Measurements from ENCODE around the gene RYR3.

Gene RYR3

DNA sequence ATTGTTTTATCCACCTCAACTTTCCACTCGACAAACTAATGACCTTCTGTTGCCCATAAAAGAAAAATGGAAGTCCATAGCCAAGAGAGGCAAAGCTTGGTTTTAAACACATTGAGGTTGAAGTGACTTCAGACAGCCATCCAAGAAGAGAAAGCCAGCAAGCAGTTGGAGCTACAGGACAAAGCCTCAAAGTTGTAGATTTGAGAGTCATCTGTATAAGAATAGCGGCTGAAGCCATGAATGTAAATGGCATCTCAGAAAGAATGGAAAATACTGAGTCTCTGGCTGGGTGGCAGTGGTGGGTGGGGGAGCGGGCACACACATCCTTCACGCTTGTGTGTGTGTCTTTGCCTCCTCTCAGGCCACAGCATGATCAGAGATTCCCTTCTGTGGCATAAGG, 533.4 kb downstream of the RYR3 start:
- TF ChIP-seq, protein P1, sequence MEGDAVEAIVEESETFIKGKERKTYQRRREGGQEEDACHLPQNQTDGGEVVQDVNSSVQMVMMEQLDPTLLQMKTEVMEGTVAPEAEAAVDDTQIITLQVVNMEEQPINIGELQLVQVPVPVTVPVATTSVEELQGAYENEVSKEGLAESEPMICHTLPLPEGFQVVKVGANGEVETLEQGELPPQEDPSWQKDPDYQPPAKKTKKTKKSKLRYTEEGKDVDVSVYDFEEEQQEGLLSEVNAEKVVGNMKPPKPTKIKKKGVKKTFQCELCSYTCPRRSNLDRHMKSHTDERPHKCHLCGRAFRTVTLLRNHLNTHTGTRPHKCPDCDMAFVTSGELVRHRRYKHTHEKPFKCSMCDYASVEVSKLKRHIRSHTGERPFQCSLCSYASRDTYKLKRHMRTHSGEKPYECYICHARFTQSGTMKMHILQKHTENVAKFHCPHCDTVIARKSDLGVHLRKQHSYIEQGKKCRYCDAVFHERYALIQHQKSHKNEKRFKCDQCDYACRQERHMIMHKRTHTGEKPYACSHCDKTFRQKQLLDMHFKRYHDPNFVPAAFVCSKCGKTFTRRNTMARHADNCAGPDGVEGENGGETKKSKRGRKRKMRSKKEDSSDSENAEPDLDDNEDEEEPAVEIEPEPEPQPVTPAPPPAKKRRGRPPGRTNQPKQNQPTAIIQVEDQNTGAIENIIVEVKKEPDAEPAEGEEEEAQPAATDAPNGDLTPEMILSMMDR (IDR thresholded peaks at IDR 0.05; ENCODE audit: low read depth, low read length): no peak
- no peak for TF ChIP-seq EZH2phosphoT487 (IDR thresholded peaks at IDR 0.05; ENCODE audit: low read depth)
- Histone ChIP-seq H3K9me3 (ENCODE audit: insufficient read depth, low read length) (no peaks in the 10 kb centered on the region), H3K4me3 (ENCODE audit: low read length) (no peak overlapping the region), H4K20me1 (ENCODE audit: insufficient read depth, low read length) (no peaks in the 10 kb centered on the region), H3K36me3 (replicated peaks; ENCODE audit: low read depth, low read length) (no peaks in the 10 kb centered on the region), H3K4me2 (ENCODE audit: low read length) (no peak overlapping the region), H3K27me3 (ENCODE audit: low read depth, low read length) (no peaks in the 10 kb centered on the region), H2AFZ (ENCODE audit: low read depth, low read length) (no peak overlapping the region), H3K4me1 (ENCODE audit: low read length) (no peaks in the 10 kb centered on the region), H3K9ac (ENCODE audit: low read length) (no peak overlapping the region), H3K27ac (ENCODE audit: low read length) (no peak overlapping the region), H3K79me2 (ENCODE audit: low read length) (no peaks in the 10 kb centered on the region)

DNA sequence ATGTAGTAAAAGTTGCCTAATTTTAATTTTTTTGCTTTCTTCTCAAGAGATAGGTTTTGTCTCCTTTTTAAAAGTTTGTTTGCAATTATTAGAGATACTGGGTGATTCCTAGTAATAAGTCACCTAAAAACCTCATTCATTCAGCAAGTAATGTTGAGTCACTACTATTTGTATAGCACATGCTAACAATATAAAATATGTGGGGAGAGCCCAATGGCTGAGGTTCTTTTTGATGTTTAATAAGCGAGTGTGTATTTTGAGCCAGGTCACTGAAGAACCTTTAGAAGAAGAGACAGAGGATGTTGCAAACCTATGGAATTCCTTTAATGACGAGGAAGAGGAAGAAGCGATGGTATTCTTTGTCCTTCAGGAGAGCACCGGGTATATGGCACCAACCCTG, 533.8 kb downstream of the RYR3 start:
- Histone ChIP-seq H2AFZ (ENCODE audit: low read depth, low read length) (no peak overlapping the region), H3K79me2 (ENCODE audit: low read length) (no peaks in the 10 kb centered on the region), H3K4me2 (ENCODE audit: low read length) (no peak overlapping the region), H3K9me3 (ENCODE audit: insufficient read depth, low read length) (no peaks in the 10 kb centered on the region), H4K20me1 (ENCODE audit: insufficient read depth, low read length) (no peaks in the 10 kb centered on the region), H3K4me3 (ENCODE audit: low read length) (no peak overlapping the region), H3K27me3 (ENCODE audit: low read depth, low read length) (no peaks in the 10 kb centered on the region), H3K9ac (ENCODE audit: low read length) (no peak overlapping the region), H3K27ac (ENCODE audit: low read length) (no peak overlapping the region), H3K36me3 (replicated peaks; ENCODE audit: low read depth, low read length) (no peaks in the 10 kb centered on the region), H3K4me1 (ENCODE audit: low read length) (no peaks in the 10 kb centered on the region)
- TF ChIP-seq, protein P1 (IDR thresholded peaks at IDR 0.05; ENCODE audit: low read depth, low read length): no peak
- TF ChIP-seq EZH2phosphoT487 (IDR thresholded peaks at IDR 0.05; ENCODE audit: low read depth): no peak

DNA sequence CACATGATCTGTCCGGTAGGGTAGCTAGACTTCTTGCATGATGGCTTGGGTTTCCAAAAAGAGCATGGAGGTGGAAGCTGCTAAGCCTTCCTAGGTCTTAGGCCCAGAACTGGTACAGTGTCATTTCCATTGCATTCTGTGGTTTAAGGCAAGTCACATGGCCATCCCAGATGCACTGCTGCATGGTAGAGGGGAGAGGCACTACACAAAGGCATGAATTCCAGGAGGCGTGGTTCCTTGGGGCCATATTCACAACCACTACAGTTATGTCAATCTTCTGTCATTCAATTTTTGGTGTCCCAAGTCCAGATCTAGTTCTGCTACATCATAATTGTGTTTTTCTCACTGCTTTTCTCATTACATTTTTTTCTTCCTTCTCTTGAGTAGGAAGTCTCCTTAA, 535.4 kb downstream of the RYR3 start:
- H4K20me1 ChIP-seq (ENCODE audit: insufficient read depth, low read length): no peaks in the 10 kb centered on the region
- no peak overlapping the region for H3K9ac ChIP-seq (ENCODE audit: low read length)
- no peak overlapping the region for H3K27ac ChIP-seq (ENCODE audit: low read length)
- no peaks in the 10 kb centered on the region for H3K36me3 ChIP-seq (replicated peaks; ENCODE audit: low read depth, low read length)
- H2AFZ ChIP-seq (ENCODE audit: low read depth, low read length): no peak overlapping the region
- H3K27me3 ChIP-seq (ENCODE audit: low read depth, low read length): no peaks in the 10 kb centered on the region
- H3K4me2 ChIP-seq (ENCODE audit: low read length): no peak overlapping the region
- H3K9me3 ChIP-seq (ENCODE audit: insufficient read depth, low read length): no peaks in the 10 kb centered on the region
- no peak overlapping the region for H3K4me3 ChIP-seq (ENCODE audit: low read length)
- H3K79me2 ChIP-seq (ENCODE audit: low read length): no peaks in the 10 kb centered on the region
- no peaks in the 10 kb centered on the region for H3K4me1 ChIP-seq (ENCODE audit: low read length)
- no peak for TF ChIP-seq EZH2phosphoT487 (IDR thresholded peaks at IDR 0.05; ENCODE audit: low read depth)
- TF ChIP-seq, protein P1 (IDR thresholded peaks at IDR 0.05; ENCODE audit: low read depth, low read length): no peak

DNA sequence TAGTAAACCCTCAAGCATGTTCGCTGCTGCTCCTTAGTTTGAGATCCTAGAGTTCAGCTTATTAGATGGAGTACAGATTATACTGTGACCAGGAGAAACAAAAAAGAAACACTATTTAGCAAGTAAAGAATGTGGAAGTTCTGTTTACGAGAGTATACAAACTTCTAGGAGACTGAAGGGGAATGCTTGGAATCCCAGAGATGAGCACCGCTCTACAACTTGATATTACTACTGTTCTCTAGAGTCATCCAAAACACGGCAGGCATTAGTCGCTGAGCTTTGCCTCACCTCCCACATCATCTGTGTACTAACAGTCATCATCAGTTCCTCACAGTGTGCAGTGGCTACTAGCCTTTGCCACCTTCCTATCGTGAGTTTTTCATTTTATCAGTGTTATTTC, 536.1 kb downstream of the RYR3 start:
- no peaks in the 10 kb centered on the region for H4K20me1 ChIP-seq (ENCODE audit: insufficient read depth, low read length)
- H3K4me1 ChIP-seq (ENCODE audit: low read length): no peaks in the 10 kb centered on the region
- no peak overlapping the region for H3K27ac ChIP-seq (ENCODE audit: low read length)
- H3K9ac ChIP-seq (ENCODE audit: low read length): no peak overlapping the region
- no peak overlapping the region for H3K4me2 ChIP-seq (ENCODE audit: low read length)
- H3K4me3 ChIP-seq (ENCODE audit: low read length): no peak overlapping the region
- TF ChIP-seq, protein P1 (IDR thresholded peaks at IDR 0.05; ENCODE audit: low read depth, low read length): no peak
- no peak for TF ChIP-seq EZH2phosphoT487 (IDR thresholded peaks at IDR 0.05; ENCODE audit: low read depth)
- no peaks in the 10 kb centered on the region for H3K27me3 ChIP-seq (ENCODE audit: low read depth, low read length)
- H3K36me3 ChIP-seq (replicated peaks; ENCODE audit: low read depth, low read length): no peaks in the 10 kb centered on the region
- H2AFZ ChIP-seq (ENCODE audit: low read depth, low read length): no peak overlapping the region
- no peaks in the 10 kb centered on the region for H3K9me3 ChIP-seq (ENCODE audit: insufficient read depth, low read length)
- H3K79me2 ChIP-seq (ENCODE audit: low read length): no peaks in the 10 kb centered on the region

Measured in OCI-LY3 (cell line).